ENCODE results near the gene PFDN2.
A peak's percentile ranks its signal among the peaks of the same experiment; 100 is the strongest.

Gene PFDN2

GRCh38 chr1:161076410-161076809 is 41.4 kb downstream of the PFDN2 start:
- TF ChIP-seq ZFX (IDR thresholded peaks at IDR 0.05), result no peak
- TF ChIP-seq CTCF (conservative IDR thresholded peaks at IDR 0.05), result no peak
- H3K27ac ChIP-seq, result no peak overlapping the region

- no peak overlapping the region for H3K27ac ChIP-seq
- TF ChIP-seq ZFX (IDR thresholded peaks at IDR 0.05) (no peak), CTCF (conservative IDR thresholded peaks at IDR 0.05) (no peak)
Measured at GRCh38 chr1:161074676-161075368, 43.0 kb downstream of the PFDN2 start.

- TF ChIP-seq ZFX (IDR thresholded peaks at IDR 0.05) (no peak), CTCF (conservative IDR thresholded peaks at IDR 0.05) (no peak)
- no peak overlapping the region for H3K27ac ChIP-seq
Measured at GRCh38 chr1:161073474-161074121, 44.2 kb downstream of the PFDN2 start.

- no peak for TF ChIP-seq CTCF (conservative IDR thresholded peaks at IDR 0.05)
- no peak overlapping the region for H3K27ac ChIP-seq
Measured at GRCh38 chr1:161072751-161073449, 44.9 kb downstream of the PFDN2 start.

- peak; percentile 76 for TF ChIP-seq CTCF (conservative IDR thresholded peaks at IDR 0.05)
- TF ChIP-seq ZFX (IDR thresholded peaks at IDR 0.05), result no peak
- H3K27ac ChIP-seq, result no peak overlapping the region
Measured at GRCh38 chr1:161071886-161072371, 45.9 kb downstream of the PFDN2 start.

- TF ChIP-seq ZFX (IDR thresholded peaks at IDR 0.05) (no peak), CTCF (conservative IDR thresholded peaks at IDR 0.05) (no peak)
- H3K27ac ChIP-seq, result no peak overlapping the region
Measured at GRCh38 chr1:161070761-161071160, 47.1 kb downstream of the PFDN2 start.

GRCh38 chr1:161069731-161070270 is 48.0 kb downstream of the PFDN2 start, which contains the start of gene ARHGAP30:
ARHGAP30 (minus strand) TSS chr1:161069891; CDS start chr1:161069624, 267 bp downstream.
- no peak for TF ChIP-seq ZFX (IDR thresholded peaks at IDR 0.05)
- no peak for TF ChIP-seq CTCF (conservative IDR thresholded peaks at IDR 0.05)
- no peak within 1 kb of the TSS for H3K27ac ChIP-seq

All from C4-2B (cell line).